SU-DHL-6 (cell line): ENCODE measurements around the gene APAF1.

Experiments
- EZH2phosphoT487 ChIP-seq: fragments of 200-600 bp; sonication (generic), shearing (Covaris generic); conservative IDR thresholded peaks from 2 replicates; pipeline ENCODE4 v1.6.1; 2018; ENCODE audit warnings: mild to moderate bottlenecking, antibody characterized with exemption, low read length, moderate library complexity, mixed read lengths
- TF ChIP-seq, protein P1 (sequence below): fragments of 200-600 bp; sonication (generic); IDR thresholded peaks from one replicate; pipeline ENCODE4 v1.5.1; 2017; ENCODE audit warnings: antibody characterized with exemption, mild to moderate bottlenecking, low read length, moderate library complexity; ENCODE audit not compliant: insufficient read depth, poor library complexity, severe bottlenecking

DNA sequence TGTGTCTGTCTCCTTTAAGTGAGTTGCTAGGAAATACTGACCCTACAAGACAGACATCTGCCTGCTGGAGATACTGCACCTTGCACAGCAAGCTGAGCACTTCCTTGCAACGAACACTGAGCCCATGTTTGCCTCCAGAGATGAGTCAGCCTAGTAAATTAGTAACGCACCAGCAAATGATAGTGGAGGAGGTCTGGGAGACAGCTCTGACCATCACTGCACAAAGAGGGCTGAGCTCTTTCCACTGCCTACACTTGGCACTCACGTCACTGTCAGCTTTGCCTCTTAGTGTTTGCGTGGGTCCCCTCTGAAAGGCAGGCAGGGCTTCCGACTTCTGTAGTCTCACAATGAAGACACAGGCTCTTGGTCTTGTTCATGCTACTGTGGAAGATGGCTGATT, 109.0 kb downstream of the APAF1 start:
- TF ChIP-seq, protein P1, sequence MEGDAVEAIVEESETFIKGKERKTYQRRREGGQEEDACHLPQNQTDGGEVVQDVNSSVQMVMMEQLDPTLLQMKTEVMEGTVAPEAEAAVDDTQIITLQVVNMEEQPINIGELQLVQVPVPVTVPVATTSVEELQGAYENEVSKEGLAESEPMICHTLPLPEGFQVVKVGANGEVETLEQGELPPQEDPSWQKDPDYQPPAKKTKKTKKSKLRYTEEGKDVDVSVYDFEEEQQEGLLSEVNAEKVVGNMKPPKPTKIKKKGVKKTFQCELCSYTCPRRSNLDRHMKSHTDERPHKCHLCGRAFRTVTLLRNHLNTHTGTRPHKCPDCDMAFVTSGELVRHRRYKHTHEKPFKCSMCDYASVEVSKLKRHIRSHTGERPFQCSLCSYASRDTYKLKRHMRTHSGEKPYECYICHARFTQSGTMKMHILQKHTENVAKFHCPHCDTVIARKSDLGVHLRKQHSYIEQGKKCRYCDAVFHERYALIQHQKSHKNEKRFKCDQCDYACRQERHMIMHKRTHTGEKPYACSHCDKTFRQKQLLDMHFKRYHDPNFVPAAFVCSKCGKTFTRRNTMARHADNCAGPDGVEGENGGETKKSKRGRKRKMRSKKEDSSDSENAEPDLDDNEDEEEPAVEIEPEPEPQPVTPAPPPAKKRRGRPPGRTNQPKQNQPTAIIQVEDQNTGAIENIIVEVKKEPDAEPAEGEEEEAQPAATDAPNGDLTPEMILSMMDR, result no peak
- no peak for TF ChIP-seq EZH2phosphoT487
